Measurements from ENCODE around the gene RAB33B. TPM values are rescaled to one million over a fixed set of nuclear protein-coding genes. Genes with fewer than 3 reads are reported as not detected.
A peak's percentile ranks its signal among the peaks of the same experiment; 100 is the strongest.

RAB33B gene
- total and polyA plus RNA-seq, 2 of the 8 experiments (the other 6 are each of a cell fraction or from before 2014, with no cell fraction given): 4.2 to 8.7 TPM

- H4K91ac ChIP-seq (replicated peaks; ENCODE audit: insufficient read length, low read length): no peak overlapping the region
- no peak overlapping the region for H3K23ac ChIP-seq (ENCODE audit: insufficient read length)
- H2AK5ac ChIP-seq (ENCODE audit: low read depth, low read length): no peak overlapping the region
- H2BK120ac ChIP-seq (replicated peaks; ENCODE audit: low read depth, low read length): no peak overlapping the region
- TF ChIP-seq CHD1 (IDR thresholded peaks at IDR 0.05; ENCODE audit: low read depth, low read length) (no peak), MAFK (IDR thresholded peaks at IDR 0.05; ENCODE audit: low read depth, low read length) (no peak), CBX8 (IDR thresholded peaks at IDR 0.05; ENCODE audit: borderline replicate concordance, low read depth, low read length) (no peak)
- no peak overlapping the region for H2BK20ac ChIP-seq (ENCODE audit: low read length)
- no peaks in the 10 kb centered on the region for H3K79me2 ChIP-seq (ENCODE audit: control insufficient read depth in 1 of 2, insufficient read depth in 2 of 2, low read length in 2 of 2)
- H3K14ac ChIP-seq (ENCODE audit: insufficient read length): no peak overlapping the region
- H3K27me3 ChIP-seq (replicated peaks in 1 of 4; ENCODE audit: control insufficient read depth in 3 of 4, extremely low read depth in 1 of 4, insufficient read depth in 3 of 4, low read length in 3 of 4): no peaks in the 10 kb centered on the region
- H2BK5ac ChIP-seq (ENCODE audit: low read depth, low read length): no peak overlapping the region
- no peak overlapping the region for H2BK12ac ChIP-seq (ENCODE audit: low read depth, low read length)
- no peak overlapping the region for H4K8ac ChIP-seq (ENCODE audit: extremely low read depth, insufficient read depth, low read length)
- ChIA-PET POLR2A (ENCODE audit: partially characterized antibody) (interaction anchor here (0.7 kb wide), 1 partner anchor 10 kb away, joined by 3 read pairs; no protein-coding TSS in a partner anchor), CTCF (ENCODE audit: partially characterized antibody) (interaction anchor here (0.6 to 1.5 kb wide), 7 partner anchors 36 to 241 kb away, joined by 3 to 4 read pairs (median 3); no protein-coding TSS in a partner anchor)
- H3K9me3 ChIP-seq (ENCODE audit: insufficient read depth in 2 of 2, low read depth in 1 of 2, low read length in 1 of 2): no peaks in the 10 kb centered on the region
- H3K18ac ChIP-seq (ENCODE audit: extremely low read depth, low read length): no peak overlapping the region; the same call in 1 of the 2 replicates
- H3K23me2 ChIP-seq (ENCODE audit: low read depth, low read length): no peaks in the 10 kb centered on the region
- no peak overlapping the region for H3K9ac ChIP-seq (replicated peaks in 1 of 4; ENCODE audit: extremely low read depth in 1 of 4, low read depth in 3 of 4, low read length in 3 of 4)
- H3K4me1 ChIP-seq (replicated peaks in 1 of 4; ENCODE audit: control insufficient read depth in 3 of 4, insufficient read depth in 4 of 4, low read length in 3 of 4): peaks cover 0 to 8% (median 3%) of the 10 kb centered on the region in 4 experiments; a peak in 3 of 7 replicates
- no peak for DNase-seq (ENCODE audit: low read depth in 1 of 2, low spot score in 2 of 2)
- FAIRE-seq: no peak
- H3K27ac ChIP-seq (ENCODE audit: low read depth, low read length): no peak overlapping the region
- H4K5ac ChIP-seq (ENCODE audit: insufficient read length, low read depth, low read length): no peak overlapping the region
- no peaks in the 10 kb centered on the region for H4K20me1 ChIP-seq (replicated peaks in 1 of 2; ENCODE audit: control insufficient read depth in 1 of 2, insufficient read depth in 2 of 2, low read length in 2 of 2)
- H2BK15ac ChIP-seq (ENCODE audit: low read length): no peak overlapping the region
- H3K56ac ChIP-seq (replicated peaks; ENCODE audit: insufficient read length, low read depth, low read length): no peak overlapping the region
- no peaks in the 10 kb centered on the region for H3K36me3 ChIP-seq (ENCODE audit: control insufficient read depth in 2 of 4, insufficient read depth in 4 of 4, low read length in 3 of 4)
- H3K4ac ChIP-seq (replicated peaks; ENCODE audit: insufficient read length, low read depth, low read length): no peak overlapping the region
- H3K4me3 ChIP-seq (ENCODE audit: extremely low read depth in 1 of 4, insufficient read depth in 2 of 4, low read depth in 3 of 4, low read length in 4 of 4): no peak overlapping the region
- 82% methylated on average over 4 of the region's 4 CpGs; no CpG with 5 or more reads in 1 of the 2 experiments for WGBS, 2 experiments (ENCODE audit: extremely low coverage in 1 of 2, insufficient coverage in 1 of 2, insufficient read length in 1 of 2, insufficient replicate concordance in 2 of 2, low coverage in 1 of 2, low lambda C conversion rate in 2 of 2, missing lambda C conversion rate in 1 of 2)
- H2AFZ ChIP-seq (ENCODE audit: low read length): peak overlapping the region; percentile 65; the same call in 1 of the 2 replicates
- H3K79me1 ChIP-seq (ENCODE audit: low read depth, low read length): no peaks in the 10 kb centered on the region
- no peak overlapping the region for H3K4me2 ChIP-seq (ENCODE audit: insufficient read depth in 1 of 2, low read depth in 2 of 2, low read length in 2 of 2)
Measured at GRCh38 chr4:139493176-139493575, 39.3 kb downstream of the RAB33B start.
